GM19035 (cell line): Measurements from ENCODE around the gene SSTR1.
"Not testable (repeated sequence)": the region's sequence is repeated elsewhere in the genome, so short reads cannot be mapped to it uniquely, and the experiment has no call there.

Experiments
- ATAC-seq: cut with Tn5 transposase; IDR thresholded peaks from one replicate; pipeline ENCODE4 v1.9.1; 2021; ENCODE audit not compliant: unreplicated experiment

Gene SSTR1

GRCh38 chr14:38207736-38208617 lies at the start of gene SSTR1:
SSTR1 (plus strand) TSS chr14:38207904; CDS start chr14:38209390, 1,486 bp downstream.
- ATAC-seq: no peak

GRCh38 chr14:38158468-38158867 lies 49.2 kb upstream of the SSTR1 start:
- no peak for ATAC-seq

DNA sequence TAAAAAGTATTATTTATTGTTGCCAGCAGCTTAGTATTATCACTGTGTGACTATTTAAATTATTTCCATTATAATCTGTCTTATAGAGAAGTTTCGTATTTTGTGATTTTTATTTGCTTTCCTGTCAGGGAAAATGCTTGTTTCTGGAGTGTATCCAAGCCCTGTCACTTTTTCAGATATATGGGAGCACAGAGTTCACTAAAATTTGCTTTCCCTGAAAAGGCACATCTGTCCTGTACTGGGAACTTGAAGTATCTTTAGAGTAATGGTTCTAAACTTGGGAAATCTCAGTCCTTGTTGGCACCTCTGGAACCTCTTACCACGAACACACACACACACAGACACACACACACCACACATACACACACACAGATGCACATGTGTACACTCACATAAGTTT lies 39.3 kb upstream of the SSTR1 start:
- ATAC-seq: no peak

- no peak for ATAC-seq
Observed at GRCh38 chr14:38171197-38171596, 36.5 kb upstream of the SSTR1 start.

DNA sequence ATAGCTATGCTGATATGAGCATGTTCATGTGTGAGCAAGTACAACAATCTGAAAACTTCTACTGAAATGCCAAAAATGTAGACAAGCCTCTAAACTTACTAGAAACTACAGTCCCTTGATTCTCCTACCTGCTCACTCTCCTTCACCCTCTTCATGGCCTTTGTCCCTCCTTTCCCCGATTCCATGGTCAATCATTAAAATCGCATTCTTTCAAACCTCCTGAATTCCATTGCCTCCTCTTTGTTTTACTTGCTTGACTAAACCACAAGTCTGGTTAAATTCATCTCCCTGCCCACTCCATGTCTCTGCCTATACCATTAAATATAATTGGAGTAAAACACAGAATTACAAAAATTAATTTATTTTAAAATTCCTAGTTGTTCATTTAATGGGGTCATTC lies 33.0 kb upstream of the SSTR1 start:
- no peak for ATAC-seq

DNA sequence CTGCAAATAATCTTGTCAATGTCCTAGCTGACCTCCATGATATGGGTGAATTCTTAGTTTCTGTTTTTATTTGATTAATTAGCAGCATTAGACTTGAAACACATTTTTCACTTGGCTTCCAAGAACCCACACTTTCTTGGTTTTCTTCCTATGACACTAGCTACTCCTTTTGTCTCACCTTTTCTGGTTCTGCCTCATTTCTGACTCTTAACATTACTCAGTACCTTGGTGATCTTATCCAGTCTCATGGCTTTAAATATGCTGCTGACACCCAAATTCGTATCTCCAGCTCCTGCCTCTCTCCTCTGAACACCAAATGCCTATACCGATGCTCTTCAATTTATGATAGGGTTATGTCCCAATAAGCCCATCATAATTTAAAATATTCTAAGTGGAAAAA lies 32.0 kb upstream of the SSTR1 start:
- ATAC-seq: no peak

DNA sequence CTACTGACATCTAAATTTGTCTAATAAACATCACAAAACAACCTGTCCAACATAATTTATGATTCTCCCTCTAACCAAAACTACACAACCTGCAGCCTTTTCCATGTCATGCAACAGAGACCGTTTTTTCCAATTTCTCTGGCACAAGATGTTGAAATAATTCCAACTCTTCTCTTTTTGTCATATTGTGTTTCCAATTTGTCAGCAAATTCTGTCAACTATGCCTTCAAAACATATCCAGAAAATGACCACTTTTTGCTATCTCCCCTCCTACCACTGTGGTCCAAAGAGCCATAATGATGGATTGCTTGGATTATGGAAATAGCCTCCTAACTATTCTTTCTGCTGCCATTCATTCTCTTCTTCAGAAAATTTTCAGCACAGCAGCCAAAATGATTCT lies 31.3 kb upstream of the SSTR1 start:
- ATAC-seq: no peak

- no peak for ATAC-seq
Observed at GRCh38 chr14:38184132-38184531, 23.6 kb upstream of the SSTR1 start.

DNA sequence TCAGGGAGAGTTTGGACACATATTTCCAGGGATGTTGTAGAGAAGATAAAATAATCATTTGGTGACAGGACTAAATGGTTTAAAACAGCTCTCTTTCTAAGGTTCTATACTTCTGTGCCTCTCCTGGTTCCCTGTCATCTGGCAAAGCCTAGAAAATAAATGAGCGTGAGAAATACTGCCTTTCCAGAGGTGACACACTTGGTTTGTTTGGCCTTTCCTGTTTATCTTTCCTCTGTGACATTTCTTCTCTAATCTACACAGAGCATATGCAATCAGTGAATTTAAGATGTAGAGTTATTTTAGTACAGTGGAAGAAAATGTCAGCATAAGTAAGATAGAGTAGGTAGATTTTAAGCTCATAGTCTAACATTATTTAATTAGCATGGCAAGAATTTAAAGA lies 22.0 kb upstream of the SSTR1 start:
- no peak for ATAC-seq

GRCh38 chr14:38186216-38186615 lies 21.5 kb upstream of the SSTR1 start:
- ATAC-seq: no peak

DNA sequence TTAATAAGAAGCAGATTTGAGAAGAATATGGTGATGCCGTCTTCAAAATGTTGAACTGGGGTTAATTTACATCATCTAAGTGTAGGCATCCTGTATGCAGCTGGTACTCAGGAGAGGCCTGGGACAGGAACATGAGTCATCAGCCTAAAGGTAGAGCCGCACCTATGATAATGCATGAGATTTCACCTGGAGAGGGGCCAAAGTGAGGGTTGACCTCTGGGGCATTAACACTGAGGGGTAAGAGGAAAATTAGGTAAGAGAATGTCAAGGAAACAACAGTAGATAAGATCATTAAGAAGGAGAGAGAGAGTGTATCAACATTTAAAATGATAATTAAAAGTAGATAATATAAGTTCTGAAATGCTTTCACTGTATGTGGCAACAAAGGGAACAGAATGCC lies 20.2 kb upstream of the SSTR1 start:
- ATAC-seq: no peak

DNA sequence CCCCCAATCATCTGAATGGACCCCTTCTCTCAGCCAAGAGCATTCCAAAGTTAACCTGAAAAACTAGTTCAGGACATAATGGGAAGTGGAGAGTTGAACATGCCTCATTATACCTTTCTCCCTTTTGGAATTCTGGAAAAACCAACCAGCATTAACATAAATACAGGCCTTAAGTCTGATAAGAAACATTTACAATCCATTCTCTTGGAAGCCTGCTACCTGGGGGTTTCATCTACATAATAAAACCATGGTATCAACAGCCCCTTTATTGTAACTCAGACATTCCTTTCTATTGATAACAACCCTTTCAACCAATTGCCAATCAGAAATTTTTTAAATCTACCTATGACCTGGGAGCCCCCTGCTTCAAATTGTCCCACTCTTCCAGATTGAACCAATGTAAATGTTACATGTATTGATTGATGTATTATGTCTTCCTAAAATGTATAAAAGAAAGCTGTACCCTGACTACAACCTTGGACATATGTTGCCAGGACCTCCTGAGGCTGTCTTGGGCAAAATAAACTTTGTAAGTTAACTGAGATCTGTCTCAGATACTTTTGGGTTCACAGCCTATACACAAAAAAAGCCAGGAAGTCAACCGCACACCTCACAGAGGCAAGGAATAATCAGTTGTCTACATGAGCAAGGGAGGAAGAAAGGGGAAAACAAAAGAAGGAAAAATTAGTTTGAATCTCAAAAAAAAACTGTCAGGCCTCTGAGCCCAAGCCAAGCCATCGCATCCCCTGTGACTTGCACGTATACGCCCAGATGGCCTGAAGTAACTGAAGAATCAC lies 17.6 kb upstream of the SSTR1 start:
- no peak for ATAC-seq

DNA sequence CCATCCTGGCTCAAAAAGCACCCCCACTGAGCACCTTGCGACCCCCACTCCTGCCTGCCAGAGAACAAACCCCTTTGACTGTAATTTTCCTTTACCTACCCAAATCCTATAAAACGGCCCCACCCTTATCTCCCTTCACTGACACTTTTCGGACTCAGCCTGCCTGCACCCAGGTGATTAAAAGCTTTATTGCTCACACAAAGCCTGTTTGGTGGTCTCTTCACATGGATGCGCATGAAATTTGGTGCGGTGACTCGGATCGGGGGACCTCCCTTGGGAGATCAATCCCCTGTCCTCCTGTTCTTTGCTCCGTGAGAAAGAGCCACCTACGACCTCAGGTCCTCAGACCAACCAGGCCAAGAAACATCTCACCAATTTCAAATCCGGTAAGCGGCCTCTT lies 16.9 kb upstream of the SSTR1 start:
- not testable (repeated sequence) for ATAC-seq

- ATAC-seq: not testable (repeated sequence)
Observed at GRCh38 chr14:38191491-38191890, 16.2 kb upstream of the SSTR1 start.

DNA sequence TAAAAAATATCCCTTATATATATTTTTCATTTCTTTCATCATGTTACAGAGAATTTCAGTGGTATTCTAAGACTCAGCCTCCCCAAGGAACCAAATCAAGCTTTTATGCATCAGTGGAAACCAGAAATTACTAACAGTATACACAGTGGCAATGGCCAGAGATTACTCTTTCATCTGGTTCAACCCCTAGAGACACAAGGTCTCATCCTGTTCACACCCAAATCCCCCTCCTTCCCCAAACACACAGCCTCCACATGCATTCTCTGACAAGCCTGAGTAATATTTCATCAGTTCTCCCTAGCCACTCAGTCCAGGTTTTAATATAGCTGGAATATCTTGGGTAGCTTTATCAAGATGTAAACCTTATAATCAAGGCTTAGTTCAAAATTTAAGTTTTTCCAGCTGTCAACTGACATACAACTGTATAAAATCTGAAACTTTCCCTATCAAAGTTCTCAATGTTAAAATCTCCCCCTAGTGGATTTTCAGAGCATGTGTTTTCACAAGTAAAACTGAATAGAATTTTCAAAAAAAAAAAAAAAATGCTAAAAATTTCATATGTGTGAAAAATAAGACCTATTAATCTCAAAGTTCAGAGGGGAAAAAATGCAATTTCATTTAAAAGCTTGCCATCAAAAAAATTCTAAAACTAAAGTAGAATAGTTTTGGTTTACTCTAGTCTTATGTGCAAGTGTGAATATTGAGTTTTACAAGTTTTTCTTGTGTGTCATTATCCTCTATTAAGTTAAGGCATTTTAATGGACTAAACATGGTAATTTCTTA lies 10.5 kb upstream of the SSTR1 start:
- no peak for ATAC-seq

DNA sequence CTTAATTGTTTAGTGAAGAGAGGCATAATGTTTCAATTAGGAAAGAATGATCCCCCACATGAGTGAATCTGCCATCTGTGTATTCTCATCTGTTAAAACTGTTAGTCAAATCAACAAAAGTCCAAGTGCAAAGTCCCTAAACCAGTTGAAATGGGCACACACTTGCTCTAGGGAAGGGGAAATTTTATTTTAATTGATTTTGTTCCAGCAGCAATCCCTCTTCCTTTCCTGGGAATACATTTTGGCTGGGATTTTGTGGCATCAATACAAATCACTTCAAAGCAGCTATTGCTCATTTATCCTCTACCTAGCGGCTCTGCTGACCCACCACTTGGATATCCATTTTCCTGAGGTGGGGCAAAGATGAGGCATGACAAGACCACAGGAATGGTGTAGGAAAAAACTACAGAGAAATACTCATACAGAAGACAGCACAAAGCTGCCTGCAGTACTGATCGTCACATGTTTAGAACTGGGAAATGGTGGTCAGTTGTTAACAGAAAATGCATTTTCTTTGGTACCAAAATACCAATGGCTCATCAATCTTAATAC lies 9.8 kb upstream of the SSTR1 start:
- no peak for ATAC-seq

DNA sequence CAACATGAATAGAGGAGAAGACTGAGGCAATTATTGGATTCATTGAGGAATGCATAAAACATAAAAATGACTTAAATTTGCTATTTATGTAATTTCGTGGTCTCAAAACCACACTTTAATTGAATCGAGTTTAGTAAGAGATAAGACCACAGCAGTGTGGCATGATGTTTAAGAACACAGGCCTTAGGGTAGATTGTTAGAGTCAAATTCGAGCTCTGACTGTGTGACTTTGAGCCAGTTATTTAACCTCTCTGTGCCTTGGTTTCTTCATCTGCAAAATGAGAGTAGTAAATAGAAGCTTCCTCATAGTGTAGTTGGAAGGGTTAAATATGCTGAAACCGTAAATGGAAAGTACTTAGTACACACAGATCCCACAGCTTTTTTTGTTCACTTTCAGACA lies 9.3 kb upstream of the SSTR1 start:
- no peak for ATAC-seq

DNA sequence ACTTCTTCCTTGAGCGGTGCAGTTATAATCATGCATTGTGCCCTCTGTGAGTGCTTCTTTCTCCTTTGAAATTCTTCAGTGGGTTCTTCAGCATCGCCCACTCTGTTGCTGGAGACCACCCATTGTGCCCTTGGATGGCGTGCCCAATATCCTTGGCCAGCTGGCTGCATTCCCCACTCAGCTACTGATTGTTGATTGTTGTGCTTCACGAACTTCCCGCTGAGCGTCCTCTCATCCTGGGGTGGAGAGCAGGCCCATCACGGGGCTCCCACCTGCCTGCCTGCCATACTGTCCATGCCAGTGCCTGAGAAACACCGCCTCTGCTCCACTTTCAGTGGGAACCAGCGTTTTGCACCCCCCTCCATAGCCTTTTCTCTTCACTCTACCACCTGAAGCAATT lies 8.6 kb upstream of the SSTR1 start:
- ATAC-seq: no peak

DNA sequence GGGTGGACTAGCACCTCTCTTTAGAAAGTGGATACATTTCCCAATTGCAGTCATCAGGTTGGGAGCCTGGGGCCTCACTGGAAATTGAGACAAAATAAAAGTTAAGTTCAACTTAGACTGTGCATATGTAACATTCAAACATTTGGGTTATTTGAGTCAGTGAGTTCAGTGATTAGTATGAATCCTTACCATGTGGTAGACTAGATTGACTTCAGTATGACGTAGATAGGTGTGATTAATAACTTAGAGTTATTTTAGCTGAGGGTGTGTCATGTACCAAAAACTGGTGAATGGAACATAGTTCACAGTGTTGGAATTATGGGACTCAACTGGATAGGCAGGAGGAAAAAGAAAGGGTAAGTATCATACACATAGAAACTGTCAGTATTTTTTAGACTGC lies 8.0 kb upstream of the SSTR1 start:
- ATAC-seq: no peak

GRCh38 chr14:38201137-38201828 lies 6.4 kb upstream of the SSTR1 start:
- no peak for ATAC-seq
